GM13976 (cell line): Measurements from ENCODE around the gene CAPN14.
A peak's percentile ranks its signal among the peaks of the same experiment; 100 is the strongest.

Experiments used
- DNase-seq: peaks from one replicate; pipeline ENCODE4 v3.0.0; 2012; ENCODE audit warnings: low spot score
- in situ Hi-C: fragments of 300-500 bp; cut with MboI; formaldehyde crosslinking; loops from one replicate; pipeline ENCODE4 v1.12.0; 2022; ENCODE audit warnings: low sequenced_read_pairs, mixed read lengths, inconsistent platforms; ENCODE audit not compliant: unreplicated experiment
- TF ChIP-seq, protein P1 (sequence below): IDR thresholded peaks from 2 replicates; pipeline ENCODE4 v1.5.1; 2012; ENCODE audit warnings: borderline replicate concordance, mild to moderate bottlenecking; ENCODE audit not compliant: insufficient read depth; ENCODE audit errors: extremely low read depth, missing control alignments, control extremely low read depth

The CAPN14 gene

DNA sequence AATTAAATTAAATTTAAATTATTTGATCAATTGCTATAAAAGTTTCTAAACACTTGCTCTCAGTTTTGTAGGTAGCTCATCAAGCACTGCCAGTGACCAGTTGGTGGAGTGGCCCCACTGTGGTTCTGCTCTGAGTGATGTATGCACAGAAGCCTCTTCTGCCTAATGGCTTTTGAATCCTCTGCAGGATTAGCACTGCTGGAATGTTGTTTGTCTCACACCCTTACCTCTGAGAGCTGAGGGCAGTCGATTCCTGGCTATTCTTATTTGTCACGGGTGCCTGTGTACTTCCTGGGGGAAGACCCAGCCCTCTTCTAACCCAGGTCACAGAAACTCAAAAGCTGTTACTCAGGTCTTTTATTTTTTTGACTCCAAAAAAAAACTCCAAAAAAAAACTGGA, 9.5 kb downstream of the CAPN14 start:
- in situ Hi-C loops = no loop called here
- TF ChIP-seq, protein P1, sequence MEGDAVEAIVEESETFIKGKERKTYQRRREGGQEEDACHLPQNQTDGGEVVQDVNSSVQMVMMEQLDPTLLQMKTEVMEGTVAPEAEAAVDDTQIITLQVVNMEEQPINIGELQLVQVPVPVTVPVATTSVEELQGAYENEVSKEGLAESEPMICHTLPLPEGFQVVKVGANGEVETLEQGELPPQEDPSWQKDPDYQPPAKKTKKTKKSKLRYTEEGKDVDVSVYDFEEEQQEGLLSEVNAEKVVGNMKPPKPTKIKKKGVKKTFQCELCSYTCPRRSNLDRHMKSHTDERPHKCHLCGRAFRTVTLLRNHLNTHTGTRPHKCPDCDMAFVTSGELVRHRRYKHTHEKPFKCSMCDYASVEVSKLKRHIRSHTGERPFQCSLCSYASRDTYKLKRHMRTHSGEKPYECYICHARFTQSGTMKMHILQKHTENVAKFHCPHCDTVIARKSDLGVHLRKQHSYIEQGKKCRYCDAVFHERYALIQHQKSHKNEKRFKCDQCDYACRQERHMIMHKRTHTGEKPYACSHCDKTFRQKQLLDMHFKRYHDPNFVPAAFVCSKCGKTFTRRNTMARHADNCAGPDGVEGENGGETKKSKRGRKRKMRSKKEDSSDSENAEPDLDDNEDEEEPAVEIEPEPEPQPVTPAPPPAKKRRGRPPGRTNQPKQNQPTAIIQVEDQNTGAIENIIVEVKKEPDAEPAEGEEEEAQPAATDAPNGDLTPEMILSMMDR = no peak
- DNase-seq = peak; percentile 49

DNA sequence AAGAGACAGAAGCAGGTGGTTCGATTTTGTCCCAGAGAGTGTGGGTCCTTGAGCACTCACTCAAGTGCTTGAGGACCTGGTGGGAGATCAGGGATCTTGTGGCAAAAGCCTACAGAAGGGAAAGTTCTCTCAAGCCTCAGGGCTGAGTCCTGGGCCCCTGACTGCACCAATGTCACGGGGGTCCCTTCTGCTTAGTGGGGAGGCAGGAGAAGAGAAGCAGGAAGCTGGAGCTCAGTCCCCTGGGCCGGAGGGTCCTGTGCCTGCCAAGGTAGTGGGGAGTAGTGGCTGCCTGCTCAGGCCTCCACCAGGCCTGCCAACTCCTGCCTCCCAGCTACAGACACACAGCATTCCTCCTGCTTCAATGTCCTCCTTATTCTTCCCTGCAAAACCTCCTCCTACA, 11.7 kb downstream of the CAPN14 start:
- DNase-seq = no peak
- TF ChIP-seq, protein P1 = no peak
- in situ Hi-C loops = no loop called here

DNA sequence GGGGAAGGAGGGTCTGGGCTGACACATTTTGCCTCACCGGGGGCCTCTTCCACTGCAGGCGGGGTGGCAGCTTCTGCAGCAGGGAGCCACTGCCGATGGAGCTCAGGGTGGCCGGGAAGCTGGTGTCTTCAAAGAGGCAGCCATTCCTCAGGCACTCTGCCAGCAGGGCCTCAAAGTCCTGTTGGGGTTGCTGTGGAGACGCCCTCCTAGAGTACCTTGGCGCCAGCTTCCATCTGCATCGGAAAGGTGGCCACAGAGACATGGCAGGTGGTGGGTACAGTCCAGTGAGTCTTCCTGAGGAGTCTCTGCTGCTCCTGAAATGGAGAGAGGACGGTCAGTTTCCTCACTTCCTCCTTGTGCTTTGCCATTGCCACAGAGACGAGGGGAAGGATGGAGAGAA, 12.1 kb downstream of the CAPN14 start:
- TF ChIP-seq, protein P1 = no peak
- no peak for DNase-seq
- in situ Hi-C loops = no loop called here

DNA sequence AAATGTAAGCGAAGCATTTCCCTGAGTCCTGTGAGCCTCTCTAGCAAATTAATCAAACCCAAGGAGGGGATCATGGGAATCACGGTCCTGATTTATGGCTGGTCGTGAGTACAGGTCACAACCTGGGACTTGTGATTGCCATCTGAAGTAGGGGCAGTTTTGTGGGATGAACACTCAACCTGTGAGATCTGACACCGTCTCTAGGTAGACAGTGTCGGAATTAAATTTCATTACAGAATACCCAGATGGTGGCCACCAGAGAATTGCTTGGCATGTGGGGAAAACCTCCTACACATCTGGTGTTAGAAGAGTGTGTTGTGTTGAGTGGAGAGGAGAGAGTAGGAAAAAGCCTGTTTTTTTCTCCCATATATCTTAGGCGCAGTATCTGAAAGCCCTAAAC, 12.5 kb downstream of the CAPN14 start:
- TF ChIP-seq, protein P1 = no peak
- in situ Hi-C loops = no loop called here
- no peak for DNase-seq

DNA sequence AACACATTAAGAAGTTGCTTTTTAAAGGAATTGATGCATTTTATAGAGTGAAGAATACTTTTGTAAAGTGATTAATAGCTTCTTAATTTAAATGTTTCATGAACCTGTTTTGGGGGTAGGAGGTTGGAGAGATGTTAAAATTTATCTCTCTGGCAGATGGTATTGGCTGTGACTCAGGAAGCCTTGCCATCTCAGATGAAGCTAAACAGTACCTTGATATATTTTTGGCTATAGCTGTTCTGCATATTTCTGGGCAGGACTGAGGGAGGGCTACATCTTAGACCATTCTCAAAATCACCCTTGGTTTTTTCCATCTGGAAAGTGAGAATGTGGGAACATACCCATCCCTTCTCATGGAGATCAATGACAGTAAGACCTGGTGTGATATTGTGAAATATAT, 13.4 kb downstream of the CAPN14 start:
- no peak for DNase-seq
- TF ChIP-seq, protein P1 = no peak
- in situ Hi-C loops = no loop called here

DNA sequence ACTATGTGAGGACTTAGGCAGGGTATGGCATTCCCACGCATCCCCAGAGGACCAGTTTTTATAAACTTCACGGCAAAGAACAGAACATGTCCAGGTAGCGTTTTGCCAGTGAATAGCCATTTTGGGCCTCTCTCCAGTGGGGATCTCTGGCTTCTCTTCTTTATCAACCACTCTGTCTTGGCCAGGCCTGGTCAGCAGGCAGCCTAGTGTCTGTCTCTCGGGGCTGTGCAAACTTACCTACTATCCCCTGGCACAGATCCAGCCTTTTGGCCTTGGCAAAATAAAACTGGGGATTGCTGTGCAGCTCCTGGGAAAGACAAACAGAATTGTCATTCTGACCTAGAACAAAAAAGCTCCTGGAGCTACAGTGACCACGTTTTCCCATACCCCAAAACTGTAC, 14.5 kb downstream of the CAPN14 start:
- no peak for DNase-seq
- TF ChIP-seq, protein P1 = no peak
- in situ Hi-C loops = no loop called here

DNA sequence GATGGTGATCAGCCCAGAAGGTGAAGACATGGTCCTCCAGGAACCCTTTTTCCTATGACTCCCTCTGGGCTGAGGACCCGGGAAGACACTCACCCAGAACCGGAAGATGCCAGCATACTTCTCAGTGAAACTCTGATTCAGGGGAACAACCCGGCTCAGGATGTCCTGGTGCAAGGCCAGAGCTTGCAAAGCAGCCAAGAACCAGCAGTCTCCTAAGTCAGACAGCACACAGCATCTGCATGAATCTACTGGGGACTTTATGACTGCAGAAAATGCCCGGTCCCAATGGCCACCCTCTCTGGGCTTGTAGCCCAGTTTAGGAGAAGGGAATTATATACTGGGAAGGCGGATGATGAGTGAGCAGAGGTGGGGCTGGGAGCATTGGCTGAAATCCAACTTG, 15.3 kb downstream of the CAPN14 start:
- in situ Hi-C loops = no loop called here
- DNase-seq = no peak
- TF ChIP-seq, protein P1 = no peak
